ENCODE measurements around the gene DST.
"Not testable (repeated sequence)": the region's sequence is repeated elsewhere in the genome, so short reads cannot be mapped to it uniquely, and the experiment has no call there.

Gene DST

GRCh38 chr6:56505512-56506260 lies 137.0 kb downstream of the DST start:
- ChIA-PET POLR2A (ENCODE audit: low non-redundant PET) (no interaction called here), CTCF (no interaction called here)
- no peak for TF ChIP-seq CTCF (conservative IDR thresholded peaks at IDR 0.05; ENCODE audit: low read depth)
- no peak for DNase-seq (ENCODE audit: low spot score)
- H3K27ac ChIP-seq, result no peak overlapping the region

DNA sequence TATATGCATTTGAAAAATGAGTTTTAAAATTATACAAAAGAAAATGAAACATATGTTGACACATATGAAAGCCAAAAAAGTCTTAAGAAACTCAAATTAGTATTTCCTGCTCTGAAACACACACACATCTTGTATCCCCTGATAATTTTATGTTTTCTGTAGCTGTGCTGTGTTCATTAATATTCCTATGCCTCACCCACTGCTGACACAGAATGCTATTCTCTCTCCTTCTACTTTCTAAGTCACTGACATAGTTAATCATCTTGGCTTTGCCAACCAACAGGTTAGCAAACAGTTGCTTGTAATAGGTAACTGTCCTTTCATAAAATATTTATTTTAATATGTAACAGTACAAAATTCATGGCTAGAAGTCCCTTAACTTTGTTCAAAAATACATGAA lies 140.7 kb downstream of the DST start:
- ChIA-PET POLR2A (ENCODE audit: low non-redundant PET) (no interaction called here), CTCF (interaction anchor here (1.1 kb wide), 1 partner anchor 10 kb away, joined by 3 read pairs; no protein-coding TSS in a partner anchor)
- DNase-seq (ENCODE audit: low spot score), result no peak
- TF ChIP-seq CTCF (conservative IDR thresholded peaks at IDR 0.05; ENCODE audit: low read depth), result no peak
- H3K27ac ChIP-seq, result no peak overlapping the region

- no peak for DNase-seq (ENCODE audit: low spot score)
- POLR2A ChIA-PET (ENCODE audit: low non-redundant PET), result no interaction called here
- CTCF ChIA-PET, result interaction anchor here (0.7 kb wide), 1 partner anchor 81 kb away, joined by 3 read pairs; no protein-coding TSS in a partner anchor
- no peak overlapping the region for H3K27ac ChIP-seq
- TF ChIP-seq CTCF (conservative IDR thresholded peaks at IDR 0.05; ENCODE audit: low read depth), result no peak
Measured at GRCh38 chr6:56499095-56499494, 143.6 kb downstream of the DST start.

DNA sequence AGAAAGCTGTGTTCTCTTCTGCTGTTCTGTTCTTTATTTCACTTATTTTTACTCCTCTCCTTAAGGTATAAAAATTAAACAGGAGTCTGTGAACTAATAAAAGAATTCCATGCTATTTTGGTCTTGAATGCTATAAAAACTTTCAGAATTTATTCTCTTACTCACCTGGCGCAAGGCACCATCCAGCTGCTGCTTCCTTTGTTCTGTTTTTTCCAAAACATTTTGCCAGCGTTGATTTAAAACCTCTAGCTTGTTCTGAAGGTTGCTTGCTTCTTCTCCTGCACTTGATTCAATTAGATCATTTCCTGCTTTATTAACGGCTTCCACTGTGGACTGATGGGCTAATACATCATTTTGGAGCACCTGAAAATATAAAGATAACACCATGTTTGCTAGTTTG lies 145.0 kb downstream of the DST start:
- ChIA-PET POLR2A (ENCODE audit: low non-redundant PET) (no interaction called here), CTCF (no interaction called here)
- H3K27ac ChIP-seq, result no peak overlapping the region
- DNase-seq (ENCODE audit: low spot score), result no peak
- TF ChIP-seq CTCF (conservative IDR thresholded peaks at IDR 0.05; ENCODE audit: low read depth), result no peak

- TF ChIP-seq CTCF (conservative IDR thresholded peaks at IDR 0.05; ENCODE audit: low read depth), result no peak
- DNase-seq (ENCODE audit: low spot score), result no peak
- ChIA-PET CTCF (no interaction called here), POLR2A (ENCODE audit: low non-redundant PET) (no interaction called here)
- no peak overlapping the region for H3K27ac ChIP-seq
Measured at GRCh38 chr6:56497240-56497639, 145.4 kb downstream of the DST start.

DNA sequence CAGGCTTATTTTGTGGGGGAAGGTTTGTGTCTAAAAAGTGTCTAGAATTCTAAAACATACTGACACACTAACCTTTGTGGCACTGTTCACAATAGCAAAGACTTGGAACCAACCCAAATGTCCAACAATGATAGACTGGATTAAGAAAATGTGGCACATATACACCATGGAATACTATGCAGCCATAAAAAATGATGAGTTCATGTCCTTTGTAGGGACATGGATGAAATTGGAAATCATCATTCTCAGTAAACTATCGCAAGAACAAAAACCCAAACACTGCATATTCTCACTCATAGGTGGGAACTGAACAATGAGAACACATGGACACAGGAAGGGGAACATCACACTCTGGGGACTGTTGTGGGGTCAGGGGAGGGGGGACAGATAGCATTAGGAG lies 146.0 kb downstream of the DST start:
- DNase-seq (ENCODE audit: low spot score); CTCF ChIA-PET; POLR2A ChIA-PET (ENCODE audit: low non-redundant PET); H3K27ac ChIP-seq: not testable (repeated sequence)

GRCh38 chr6:56495654-56496053 lies 147.0 kb downstream of the DST start:
- ChIA-PET CTCF (interaction anchor here (1.1 kb wide), 1 partner anchor 13 kb away, joined by 3 read pairs; no protein-coding TSS in a partner anchor), POLR2A (ENCODE audit: low non-redundant PET) (interaction anchor here (0.6 kb wide), 1 partner anchor 97 kb away, joined by 4 read pairs; no protein-coding TSS in a partner anchor)
- DNase-seq (ENCODE audit: low spot score), result no peak
- TF ChIP-seq CTCF (conservative IDR thresholded peaks at IDR 0.05; ENCODE audit: low read depth), result no peak
- no peak overlapping the region for H3K27ac ChIP-seq
